Measurements from ENCODE around the gene ZNF140. TPM values are rescaled to one million over a fixed set of nuclear protein-coding genes. Genes with fewer than 3 reads are reported as not detected.

Gene ZNF140
- total RNA-seq, 4 donors from 2014 or later = 13.0 to 22.3 (median 15.6) TPM

DNA sequence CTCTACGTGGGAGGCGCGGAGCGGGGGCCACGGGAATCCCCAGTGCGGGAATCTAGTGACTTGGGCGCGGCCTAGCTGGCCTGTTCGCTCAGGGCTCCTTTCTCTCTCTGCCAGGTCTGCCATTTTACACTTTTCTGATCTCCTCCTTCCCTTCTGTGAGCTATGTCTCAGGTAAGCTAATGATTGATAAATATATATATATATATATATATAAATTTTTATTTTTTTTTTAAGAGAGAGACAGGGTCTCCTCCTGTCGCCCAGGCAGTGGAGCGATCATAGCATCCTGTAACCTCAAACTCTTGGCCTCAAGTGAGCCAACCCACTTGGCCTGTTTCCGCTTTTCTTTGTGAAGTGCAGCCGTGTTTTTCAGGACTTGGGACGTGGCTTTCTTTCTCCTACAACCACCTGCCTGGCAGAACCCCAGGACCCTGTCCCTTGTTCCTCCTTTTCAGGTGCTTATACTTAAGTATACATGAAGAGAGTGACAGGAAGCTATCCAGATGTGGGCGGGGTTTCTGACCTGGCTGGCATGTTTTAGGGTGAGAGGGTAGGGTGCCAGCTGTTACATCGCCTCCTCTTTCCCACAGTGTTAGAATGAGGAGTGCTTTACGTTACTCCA lies 547 bp downstream of the ZNF140 start:
- peaks cover 0 to 4% (median 3%) of the 10 kb centered on the region in 4 donors for H3K4me1 ChIP-seq
- H3K4me3 ChIP-seq = peak overlapping the region; percentile 66 to 94 (median 72)
- TF ChIP-seq POLR2A (IDR thresholded peaks at IDR 0.05) = no peak
- TF ChIP-seq, protein P1, sequence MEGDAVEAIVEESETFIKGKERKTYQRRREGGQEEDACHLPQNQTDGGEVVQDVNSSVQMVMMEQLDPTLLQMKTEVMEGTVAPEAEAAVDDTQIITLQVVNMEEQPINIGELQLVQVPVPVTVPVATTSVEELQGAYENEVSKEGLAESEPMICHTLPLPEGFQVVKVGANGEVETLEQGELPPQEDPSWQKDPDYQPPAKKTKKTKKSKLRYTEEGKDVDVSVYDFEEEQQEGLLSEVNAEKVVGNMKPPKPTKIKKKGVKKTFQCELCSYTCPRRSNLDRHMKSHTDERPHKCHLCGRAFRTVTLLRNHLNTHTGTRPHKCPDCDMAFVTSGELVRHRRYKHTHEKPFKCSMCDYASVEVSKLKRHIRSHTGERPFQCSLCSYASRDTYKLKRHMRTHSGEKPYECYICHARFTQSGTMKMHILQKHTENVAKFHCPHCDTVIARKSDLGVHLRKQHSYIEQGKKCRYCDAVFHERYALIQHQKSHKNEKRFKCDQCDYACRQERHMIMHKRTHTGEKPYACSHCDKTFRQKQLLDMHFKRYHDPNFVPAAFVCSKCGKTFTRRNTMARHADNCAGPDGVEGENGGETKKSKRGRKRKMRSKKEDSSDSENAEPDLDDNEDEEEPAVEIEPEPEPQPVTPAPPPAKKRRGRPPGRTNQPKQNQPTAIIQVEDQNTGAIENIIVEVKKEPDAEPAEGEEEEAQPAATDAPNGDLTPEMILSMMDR (IDR thresholded peaks at IDR 0.05) = no peak
- no peaks in the 10 kb centered on the region for H3K27me3 ChIP-seq
- peak overlapping the region; percentile 92 to 99 (median 96) for H3K27ac ChIP-seq
- H3K9me3 ChIP-seq = peaks cover 0 to 80% (median 26%) of the 10 kb centered on the region in 4 donors
- DNase-seq = no peak
- peaks cover 3 to 47% (median 5%) of the 10 kb centered on the region in 3 donors for H3K36me3 ChIP-seq

DNA sequence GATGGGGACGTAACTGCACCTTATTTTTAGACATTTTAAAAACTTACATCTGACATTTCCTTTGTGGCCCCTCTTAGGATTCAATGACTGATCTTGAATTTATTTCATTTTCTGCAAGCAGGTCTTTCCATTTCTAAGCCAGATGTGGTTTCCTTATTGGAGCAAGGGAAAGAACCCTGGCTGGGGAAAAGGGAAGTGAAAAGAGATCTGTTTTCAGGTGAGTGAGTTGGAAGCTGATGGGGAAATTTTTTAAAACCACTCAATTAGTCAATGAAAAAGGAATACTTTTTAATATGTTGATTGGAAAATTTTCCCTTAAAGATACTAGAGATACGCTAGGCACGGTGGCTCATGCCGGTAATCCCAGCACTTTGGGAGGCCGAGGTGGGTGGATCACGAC lies 2.6 kb downstream of the ZNF140 start:
- no peak for DNase-seq
- Histone ChIP-seq H3K4me1 (peaks cover 0 to 4% (median 3%) of the 10 kb centered on the region in 4 donors), H3K27ac (no peak overlapping the region), H3K36me3 (peaks cover 3 to 68% (median 5%) of the 10 kb centered on the region in 3 donors), H3K9me3 (peaks cover 0 to 81% (median 23%) of the 10 kb centered on the region in 4 donors), H3K27me3 (no peaks in the 10 kb centered on the region), H3K4me3 (no peak overlapping the region)
- no peak for TF ChIP-seq POLR2A (IDR thresholded peaks at IDR 0.05)
- TF ChIP-seq, protein P1 (IDR thresholded peaks at IDR 0.05) = no peak

DNA sequence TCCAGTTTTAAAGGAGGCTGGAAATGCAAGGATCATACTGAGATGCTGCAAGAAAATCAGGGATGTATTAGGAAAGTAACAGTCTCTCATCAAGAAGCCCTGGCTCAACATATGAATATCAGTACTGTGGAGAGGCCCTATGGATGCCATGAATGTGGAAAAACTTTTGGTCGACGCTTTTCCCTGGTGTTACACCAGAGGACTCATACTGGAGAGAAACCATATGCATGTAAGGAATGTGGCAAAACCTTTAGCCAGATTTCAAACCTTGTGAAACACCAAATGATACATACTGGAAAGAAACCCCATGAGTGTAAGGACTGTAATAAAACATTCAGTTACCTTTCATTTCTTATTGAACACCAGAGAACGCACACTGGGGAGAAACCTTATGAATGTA lies 24.9 kb downstream of the ZNF140 start:
- no peak for DNase-seq
- no peak overlapping the region for H3K27ac ChIP-seq
- H3K9me3 ChIP-seq = peaks cover 0 to 100% (median 49%) of the 10 kb centered on the region in 4 donors
- TF ChIP-seq, protein P1 (IDR thresholded peaks at IDR 0.05) = no peak
- TF ChIP-seq POLR2A (IDR thresholded peaks at IDR 0.05) = no peak
- no peaks in the 10 kb centered on the region for H3K27me3 ChIP-seq
- H3K36me3 ChIP-seq = peaks cover 0 to 80% (median 0%) of the 10 kb centered on the region in 3 donors
- no peaks in the 10 kb centered on the region for H3K4me1 ChIP-seq
- no peak overlapping the region for H3K4me3 ChIP-seq

DNA sequence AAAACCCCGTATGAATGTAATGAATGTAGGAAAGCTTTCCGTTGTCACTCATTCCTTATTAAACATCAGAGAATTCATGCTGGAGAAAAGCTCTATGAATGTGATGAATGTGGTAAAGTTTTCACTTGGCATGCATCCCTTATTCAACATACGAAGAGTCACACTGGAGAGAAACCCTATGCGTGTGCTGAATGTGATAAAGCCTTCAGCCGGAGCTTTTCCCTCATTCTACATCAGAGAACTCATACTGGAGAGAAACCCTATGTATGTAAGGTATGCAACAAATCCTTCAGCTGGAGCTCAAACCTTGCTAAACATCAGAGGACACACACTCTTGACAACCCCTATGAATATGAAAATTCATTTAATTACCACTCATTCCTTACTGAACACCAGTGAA lies 25.5 kb downstream of the ZNF140 start:
- Histone ChIP-seq H3K9me3 (peaks cover 0 to 100% (median 49%) of the 10 kb centered on the region in 4 donors), H3K4me3 (no peak overlapping the region), H3K36me3 (peaks cover 0 to 74% (median 0%) of the 10 kb centered on the region in 3 donors), H3K27me3 (no peaks in the 10 kb centered on the region), H3K27ac (no peak overlapping the region), H3K4me1 (no peaks in the 10 kb centered on the region)
- no peak for DNase-seq
- TF ChIP-seq POLR2A (IDR thresholded peaks at IDR 0.05) = no peak
- TF ChIP-seq, protein P1 (IDR thresholded peaks at IDR 0.05) = no peak

DNA sequence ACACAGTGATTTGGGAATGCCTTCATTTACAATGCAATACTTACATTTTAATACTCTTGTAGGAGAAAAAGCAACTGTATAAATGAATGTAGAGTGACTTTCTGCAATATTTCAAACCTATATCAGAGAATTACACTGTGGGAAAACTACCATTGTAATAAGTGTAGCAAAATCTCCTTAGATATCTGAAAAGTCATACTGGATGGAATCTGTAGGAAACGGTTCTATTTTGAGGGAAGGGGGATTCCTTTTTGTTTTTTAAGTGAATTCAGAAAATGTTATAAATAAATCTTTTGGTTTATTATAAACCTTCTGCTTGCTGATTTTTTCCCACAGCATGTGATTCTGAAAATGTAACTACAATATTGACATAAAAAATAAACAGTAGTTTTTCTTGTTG lies 26.4 kb downstream of the ZNF140 start:
- H3K4me1 ChIP-seq = no peaks in the 10 kb centered on the region

More for the DNA sequence above, 26.4 kb downstream of the ZNF140 start:
- Histone ChIP-seq H3K9me3 (peaks cover 0 to 95% (median 45%) of the 10 kb centered on the region in 4 donors), H3K4me3 (no peak overlapping the region), H3K36me3 (peaks cover 0 to 65% (median 0%) of the 10 kb centered on the region in 3 donors), H3K27ac (no peak overlapping the region), H3K27me3 (no peaks in the 10 kb centered on the region)
- DNase-seq = no peak
- TF ChIP-seq, protein P1 (IDR thresholded peaks at IDR 0.05) = no peak
- TF ChIP-seq POLR2A (IDR thresholded peaks at IDR 0.05) = no peak
